HepG2 (cell line): ENCODE measurements around the gene ACADSB. TPM values are rescaled to one million over a fixed set of nuclear protein-coding genes. Genes with fewer than 3 reads are reported as not detected.
A peak's percentile ranks its signal among the peaks of the same experiment; 100 is the strongest.

ENCODE experiments used
- HMG20B ChIP-seq: conservative IDR thresholded peaks from 2 replicates; pipeline ENCODE4 v1.6.1; 2016; ENCODE audit warnings: missing genetic modification reagents, missing compliant biosample characterization
- MBNL3 ChIP-seq: fragments of 250-450 bp; sonication (Bioruptor Pico); conservative IDR thresholded peaks from 2 replicates; pipeline ENCODE4 v1.8.0; 2022; ENCODE audit warnings: mild to moderate bottlenecking, inconsistent platforms
- NAIF1 ChIP-seq: sonication (generic); formaldehyde crosslinking; IDR thresholded peaks from 2 replicates; pipeline ENCODE4 v1.5.0; 2020; ENCODE audit warnings: mild to moderate bottlenecking, missing genetic modification reagents, borderline replicate concordance
- NFIC ChIP-seq: IDR thresholded peaks from 2 replicates; pipeline ENCODE4 v1.6.1; 2012; ENCODE audit warnings: mild to moderate bottlenecking, low read length, inconsistent platforms
- NR2F6 ChIP-seq, 2 experiments: IDR thresholded peaks; 2 replicates each; pipeline ENCODE4 v1.6.1; 2016; ENCODE audit warnings: antibody characterized with exemption in 1 of 2, mild to moderate bottlenecking in 1 of 2
- PATZ1 ChIP-seq: sonication (generic); formaldehyde crosslinking; IDR thresholded peaks from 2 replicates; pipeline ENCODE4 v1.4.0; 2020; ENCODE audit warnings: missing genetic modification reagents
- SNAPC4 ChIP-seq: sonication (generic); formaldehyde crosslinking; IDR thresholded peaks from 2 replicates; pipeline ENCODE4 v1.4.0; 2020; ENCODE audit warnings: mild to moderate bottlenecking, missing genetic modification reagents
- SRSF1 ChIP-seq: fragments of 200-400 bp; formaldehyde crosslinking; optimal IDR thresholded peaks from 2 replicates; pipeline ENCODE3; 2017; ENCODE audit warnings: mild to moderate bottlenecking, low read depth, low read length, moderate library complexity
- ZFY ChIP-seq: sonication (generic); formaldehyde crosslinking; IDR thresholded peaks from 2 replicates; pipeline ENCODE4 v1.4.0; 2020; ENCODE audit warnings: missing genetic modification reagents
- ZNF33B ChIP-seq: sonication (generic); formaldehyde crosslinking; IDR thresholded peaks from 2 replicates; pipeline ENCODE4 v1.5.1; 2020; ENCODE audit warnings: mild to moderate bottlenecking, missing genetic modification reagents
- ZNF367 ChIP-seq: sonication (generic); formaldehyde crosslinking; IDR thresholded peaks from 2 replicates; pipeline ENCODE4 v1.4.0; 2020; ENCODE audit warnings: missing genetic modification reagents, borderline replicate concordance
- ZNF615 ChIP-seq: sonication (generic); formaldehyde crosslinking; IDR thresholded peaks from 2 replicates; pipeline ENCODE4 v1.5.0; 2020; ENCODE audit warnings: mild to moderate bottlenecking, missing genetic modification reagents, borderline replicate concordance
- ZNF737 ChIP-seq: sonication (generic); formaldehyde crosslinking; IDR thresholded peaks from 2 replicates; pipeline ENCODE4 v1.5.0; 2020; ENCODE audit warnings: missing genetic modification reagents, mild to moderate bottlenecking, borderline replicate concordance
- ZNF777 ChIP-seq: sonication (generic); formaldehyde crosslinking; IDR thresholded peaks from 2 replicates; pipeline ENCODE4 v1.4.0; 2020; ENCODE audit warnings: missing genetic modification reagents
- polyA plus RNA-seq, 8 experiments: library from polyadenylated mRNA; depleted of rRNA in 3 of 8; stranded (reverse) in 7 of 8; unstranded in 1 of 8; fragments of >200 nt; fragmentation: Illumina TruSeq in 4 of 8; extraction: Trizol in 4 of 8; gene quantifications; 2 replicates each; pipeline versions ENCODE4 v1.2.1 to v1.2.3, GENCODE V29; 2011 to 2016; ENCODE audit warnings: low read depth in 4 of 8, missing spikeins in 1 of 8, mixed read lengths in 1 of 8; ENCODE audit not compliant: insufficient read depth in 1 of 8
- total RNA-seq, 5 experiments: library from RNA; depleted of rRNA; stranded (reverse); fragments of >200 nt; fragmentation: Illumina TruSeq; extraction: Trizol; gene quantifications; 2 replicates each; pipeline ENCODE4 v1.2.3, GENCODE V29; 2016; ENCODE audit warnings: low read depth in 1 of 5
- TF ChIP-seq, protein P1 (sequence below): IDR thresholded peaks from 2 replicates; pipeline ENCODE4 v1.6.1; 2016; ENCODE audit warnings: mild to moderate bottlenecking
- TF ChIP-seq, protein P2 (sequence below): sonication (generic); formaldehyde crosslinking; IDR thresholded peaks from 2 replicates; pipeline ENCODE4 v1.4.0; 2020; ENCODE audit warnings: missing genetic modification reagents

ACADSB gene
- total and polyA plus RNA-seq, 2 of the 13 experiments (the other 11 are each of a cell fraction or from before 2014, with no cell fraction given), result 80.0 to 87.6 TPM

- TF ChIP-seq PATZ1 (CRISPR knock-in tag) (no peak), SNAPC4 (CRISPR knock-in tag) (no peak), ZFY (CRISPR knock-in tag) (peak; percentile 18), ZNF777 (0 out of 2 replicates have a peak, but pooled peaks have one; percentile 2), MBNL3 (no peak), NAIF1 (CRISPR knock-in tag) (peak; percentile 69; the same call in 1 of the 2 replicates), HMG20B (0 out of 2 replicates have a peak, but pooled peaks have one; percentile 5), ZNF615 (CRISPR knock-in tag) (0 out of 2 replicates have a peak, but pooled peaks have one; percentile 25), NR2F6 (IDR thresholded peaks at IDR 0.05) (0 out of 2 replicates have a peak, but pooled peaks have one; percentile 13), NR2F6 (CRISPR knock-in tag; IDR thresholded peaks at IDR 0.05) (no peak), SRSF1 (peak; percentile 17), NFIC (0 out of 2 replicates have a peak, but pooled peaks have one; percentile 24), ZNF33B (CRISPR knock-in tag) (no peak), ZNF737 (CRISPR knock-in tag) (no peak), ZNF367 (0 out of 2 replicates have a peak, but pooled peaks have one; percentile 3)
- TF ChIP-seq, protein P1, sequence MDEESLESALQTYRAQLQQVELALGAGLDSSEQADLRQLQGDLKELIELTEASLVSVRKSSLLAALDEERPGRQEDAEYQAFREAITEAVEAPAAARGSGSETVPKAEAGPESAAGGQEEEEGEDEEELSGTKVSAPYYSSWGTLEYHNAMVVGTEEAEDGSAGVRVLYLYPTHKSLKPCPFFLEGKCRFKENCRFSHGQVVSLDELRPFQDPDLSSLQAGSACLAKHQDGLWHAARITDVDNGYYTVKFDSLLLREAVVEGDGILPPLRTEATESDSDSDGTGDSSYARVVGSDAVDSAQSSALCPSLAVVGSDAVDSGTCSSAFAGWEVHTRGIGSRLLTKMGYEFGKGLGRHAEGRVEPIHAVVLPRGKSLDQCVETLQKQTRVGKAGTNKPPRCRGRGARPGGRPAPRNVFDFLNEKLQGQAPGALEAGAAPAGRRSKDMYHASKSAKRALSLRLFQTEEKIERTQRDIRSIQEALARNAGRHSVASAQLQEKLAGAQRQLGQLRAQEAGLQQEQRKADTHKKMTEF (CRISPR knock-in tag), result 0 out of 2 replicates have a peak, but pooled peaks have one; percentile 45
- TF ChIP-seq, protein P2, sequence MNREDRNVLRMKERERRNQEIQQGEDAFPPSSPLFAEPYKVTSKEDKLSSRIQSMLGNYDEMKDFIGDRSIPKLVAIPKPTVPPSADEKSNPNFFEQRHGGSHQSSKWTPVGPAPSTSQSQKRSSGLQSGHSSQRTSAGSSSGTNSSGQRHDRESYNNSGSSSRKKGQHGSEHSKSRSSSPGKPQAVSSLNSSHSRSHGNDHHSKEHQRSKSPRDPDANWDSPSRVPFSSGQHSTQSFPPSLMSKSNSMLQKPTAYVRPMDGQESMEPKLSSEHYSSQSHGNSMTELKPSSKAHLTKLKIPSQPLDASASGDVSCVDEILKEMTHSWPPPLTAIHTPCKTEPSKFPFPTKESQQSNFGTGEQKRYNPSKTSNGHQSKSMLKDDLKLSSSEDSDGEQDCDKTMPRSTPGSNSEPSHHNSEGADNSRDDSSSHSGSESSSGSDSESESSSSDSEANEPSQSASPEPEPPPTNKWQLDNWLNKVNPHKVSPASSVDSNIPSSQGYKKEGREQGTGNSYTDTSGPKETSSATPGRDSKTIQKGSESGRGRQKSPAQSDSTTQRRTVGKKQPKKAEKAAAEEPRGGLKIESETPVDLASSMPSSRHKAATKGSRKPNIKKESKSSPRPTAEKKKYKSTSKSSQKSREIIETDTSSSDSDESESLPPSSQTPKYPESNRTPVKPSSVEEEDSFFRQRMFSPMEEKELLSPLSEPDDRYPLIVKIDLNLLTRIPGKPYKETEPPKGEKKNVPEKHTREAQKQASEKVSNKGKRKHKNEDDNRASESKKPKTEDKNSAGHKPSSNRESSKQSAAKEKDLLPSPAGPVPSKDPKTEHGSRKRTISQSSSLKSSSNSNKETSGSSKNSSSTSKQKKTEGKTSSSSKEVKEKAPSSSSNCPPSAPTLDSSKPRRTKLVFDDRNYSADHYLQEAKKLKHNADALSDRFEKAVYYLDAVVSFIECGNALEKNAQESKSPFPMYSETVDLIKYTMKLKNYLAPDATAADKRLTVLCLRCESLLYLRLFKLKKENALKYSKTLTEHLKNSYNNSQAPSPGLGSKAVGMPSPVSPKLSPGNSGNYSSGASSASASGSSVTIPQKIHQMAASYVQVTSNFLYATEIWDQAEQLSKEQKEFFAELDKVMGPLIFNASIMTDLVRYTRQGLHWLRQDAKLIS (CRISPR knock-in tag), result 0 out of 2 replicates have a peak, but pooled peaks have one; percentile 50
These were observed 457 bp downstream of the ACADSB start (continued) for GRCh38 chr10:123009105-123009820.
